ENCODE data around the gene SLC25A46.
"Not testable (repeated sequence)": the region's sequence is repeated elsewhere in the genome, so short reads cannot be mapped to it uniquely, and the experiment has no call there.

The SLC25A46 gene

DNA sequence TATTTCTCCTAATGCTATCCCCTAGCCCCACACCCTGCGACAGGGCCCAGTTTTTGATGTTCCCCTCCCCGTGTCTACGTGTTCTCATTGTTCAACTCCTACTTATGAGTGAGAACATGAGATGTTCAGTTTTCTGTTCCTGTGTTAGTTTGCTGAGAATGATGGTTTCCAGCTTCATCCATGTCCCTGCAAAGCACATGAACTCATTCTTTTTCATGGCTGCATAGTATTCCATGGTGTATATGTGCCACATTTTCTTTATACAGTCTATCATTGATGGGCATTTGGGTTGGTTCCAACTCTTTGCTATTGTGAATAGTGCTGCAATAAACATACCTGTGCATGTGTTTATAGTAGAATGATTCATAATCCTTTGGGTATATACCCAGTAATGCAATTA, 49.2 kb downstream of the SLC25A46 start:
- not testable (repeated sequence) for H3K9ac ChIP-seq (ENCODE audit: low read length); H3K4ac ChIP-seq (ENCODE audit: low read depth in 1 of 2, low read length in 2 of 2); H3K9me3 ChIP-seq (ENCODE audit: control insufficient read depth, low read length); H3K23ac ChIP-seq (ENCODE audit: low read length in 2 of 2); H3K4me3 ChIP-seq (ENCODE audit: insufficient read depth in 1 of 2, low read depth in 1 of 2, low read length in 2 of 2); H3K36me3 ChIP-seq (ENCODE audit: control insufficient read depth in 1 of 2, insufficient read depth in 2 of 2, low read depth in 1 of 2, low read length in 2 of 2); H3K14ac ChIP-seq (ENCODE audit: low read length in 2 of 2); H3K27ac ChIP-seq (ENCODE audit: low read length, poor library complexity, severe bottlenecking); H2AFZ ChIP-seq (ENCODE audit: low read depth, low read length); H2BK15ac ChIP-seq (ENCODE audit: low read depth, poor library complexity, severe bottlenecking); H3K18ac ChIP-seq (ENCODE audit: low read depth in 1 of 2, low read length in 2 of 2); H4K8ac ChIP-seq (ENCODE audit: low read length); H2BK5ac ChIP-seq (ENCODE audit: low read depth, low read length, poor library complexity, severe bottlenecking); H3K4me2 ChIP-seq (ENCODE audit: low read length, poor library complexity, severe bottlenecking); H2BK12ac ChIP-seq (ENCODE audit: low read length in 2 of 2); H2BK120ac ChIP-seq (ENCODE audit: low read depth, low read length); H3K79me1 ChIP-seq (replicated peaks; ENCODE audit: low read length, poor library complexity, severe bottlenecking); H4K91ac ChIP-seq (ENCODE audit: low read length); H3K4me1 ChIP-seq (ENCODE audit: control insufficient read depth, insufficient read depth, low read depth, low read length); H2AK5ac ChIP-seq (ENCODE audit: low read length, severe bottlenecking); DNase-seq; H3K27me3 ChIP-seq (ENCODE audit: control insufficient read depth in 1 of 2, insufficient read depth in 1 of 2, low read length in 2 of 2)
- 100% methylated on average over 1 of the region's 3 CpGs for WGBS

GRCh38 chr5:110790673-110791072, 51.9 kb downstream of the SLC25A46 start:
- no peak overlapping the region for H2AK5ac ChIP-seq (ENCODE audit: low read length, severe bottlenecking)
- peak; percentile 63 for DNase-seq
- no CpG with 5 or more reads among the region's 1 CpG for WGBS
- H3K36me3 ChIP-seq (ENCODE audit: control insufficient read depth in 1 of 2, insufficient read depth in 2 of 2, low read depth in 1 of 2, low read length in 2 of 2): no peaks in the 10 kb centered on the region
- no peak overlapping the region for H3K4me2 ChIP-seq (ENCODE audit: low read length, poor library complexity, severe bottlenecking)
- no peak overlapping the region for H3K4me3 ChIP-seq (ENCODE audit: insufficient read depth in 1 of 2, low read depth in 1 of 2, low read length in 2 of 2)
- no peak overlapping the region for H3K23ac ChIP-seq (ENCODE audit: low read length in 2 of 2)
- no peak overlapping the region for H2BK5ac ChIP-seq (ENCODE audit: low read depth, low read length, poor library complexity, severe bottlenecking)
- no peak overlapping the region for H3K9ac ChIP-seq (ENCODE audit: low read length)
- H3K9me3 ChIP-seq (ENCODE audit: control insufficient read depth, low read length): no peaks in the 10 kb centered on the region
- H2AFZ ChIP-seq (ENCODE audit: low read depth, low read length): no peak overlapping the region
- H4K8ac ChIP-seq (ENCODE audit: low read length): no peak overlapping the region
- H2BK120ac ChIP-seq (ENCODE audit: low read depth, low read length): no peak overlapping the region
- no peak overlapping the region for H3K18ac ChIP-seq (ENCODE audit: low read depth in 1 of 2, low read length in 2 of 2)
- H3K4ac ChIP-seq (ENCODE audit: low read depth in 1 of 2, low read length in 2 of 2): no peak overlapping the region
- no peaks in the 10 kb centered on the region for H3K27me3 ChIP-seq (ENCODE audit: control insufficient read depth in 1 of 2, insufficient read depth in 1 of 2, low read length in 2 of 2)
- H2BK12ac ChIP-seq (ENCODE audit: low read length in 2 of 2): no peak overlapping the region
- no peak overlapping the region for H2BK15ac ChIP-seq (ENCODE audit: low read depth, poor library complexity, severe bottlenecking)
- H3K14ac ChIP-seq (ENCODE audit: low read length in 2 of 2): no peak overlapping the region
- no peak overlapping the region for H3K27ac ChIP-seq (ENCODE audit: low read length, poor library complexity, severe bottlenecking)
- no peaks in the 10 kb centered on the region for H3K79me1 ChIP-seq (replicated peaks; ENCODE audit: low read length, poor library complexity, severe bottlenecking)
- no peaks in the 10 kb centered on the region for H3K4me1 ChIP-seq (ENCODE audit: control insufficient read depth, insufficient read depth, low read depth, low read length)
- H4K91ac ChIP-seq (ENCODE audit: low read length): no peak overlapping the region

GRCh38 chr5:110802998-110803397, 64.2 kb downstream of the SLC25A46 start:
- Histone ChIP-seq H3K27ac (ENCODE audit: low read length, poor library complexity, severe bottlenecking) (no peak overlapping the region), H3K14ac (ENCODE audit: low read length in 2 of 2) (no peak overlapping the region), H2BK5ac (ENCODE audit: low read depth, low read length, poor library complexity, severe bottlenecking) (no peak overlapping the region), H2BK12ac (ENCODE audit: low read length in 2 of 2) (no peak overlapping the region), H3K4me1 (ENCODE audit: control insufficient read depth, insufficient read depth, low read depth, low read length) (no peaks in the 10 kb centered on the region), H4K91ac (ENCODE audit: low read length) (no peak overlapping the region), H2BK120ac (ENCODE audit: low read depth, low read length) (no peak overlapping the region), H2AK5ac (ENCODE audit: low read length, severe bottlenecking) (no peak overlapping the region), H3K79me1 (replicated peaks; ENCODE audit: low read length, poor library complexity, severe bottlenecking) (no peaks in the 10 kb centered on the region), H3K4ac (ENCODE audit: low read depth in 1 of 2, low read length in 2 of 2) (no peak overlapping the region), H3K4me3 (ENCODE audit: insufficient read depth in 1 of 2, low read depth in 1 of 2, low read length in 2 of 2) (no peak overlapping the region), H3K18ac (ENCODE audit: low read depth in 1 of 2, low read length in 2 of 2) (no peak overlapping the region), H3K4me2 (ENCODE audit: low read length, poor library complexity, severe bottlenecking) (no peak overlapping the region), H3K27me3 (ENCODE audit: control insufficient read depth in 1 of 2, insufficient read depth in 1 of 2, low read length in 2 of 2) (no peaks in the 10 kb centered on the region), H3K23ac (ENCODE audit: low read length in 2 of 2) (no peak overlapping the region), H3K9me3 (ENCODE audit: control insufficient read depth, low read length) (peaks cover 28% of the 10 kb centered on the region), H2AFZ (ENCODE audit: low read depth, low read length) (no peak overlapping the region), H4K8ac (ENCODE audit: low read length) (no peak overlapping the region), H2BK15ac (ENCODE audit: low read depth, poor library complexity, severe bottlenecking) (no peak overlapping the region), H3K36me3 (ENCODE audit: control insufficient read depth in 1 of 2, insufficient read depth in 2 of 2, low read depth in 1 of 2, low read length in 2 of 2) (no peaks in the 10 kb centered on the region), H3K9ac (ENCODE audit: low read length) (no peak overlapping the region)
- DNase-seq: no peak
- no CpG with 5 or more reads among the region's 1 CpG for WGBS

GRCh38 chr5:110803467-110804326, 64.9 kb downstream of the SLC25A46 start:
- no peak overlapping the region for H3K4ac ChIP-seq (ENCODE audit: low read depth in 1 of 2, low read length in 2 of 2)

More at GRCh38 chr5:110803467-110804326, 64.9 kb downstream of the SLC25A46 start:
- H3K36me3 ChIP-seq (ENCODE audit: control insufficient read depth in 1 of 2, insufficient read depth in 2 of 2, low read depth in 1 of 2, low read length in 2 of 2): no peaks in the 10 kb centered on the region
- H2AFZ ChIP-seq (ENCODE audit: low read depth, low read length): no peak overlapping the region
- H2AK5ac ChIP-seq (ENCODE audit: low read length, severe bottlenecking): no peak overlapping the region
- no peak overlapping the region for H4K91ac ChIP-seq (ENCODE audit: low read length)
- H2BK12ac ChIP-seq (ENCODE audit: low read length in 2 of 2): no peak overlapping the region
- H2BK5ac ChIP-seq (ENCODE audit: low read depth, low read length, poor library complexity, severe bottlenecking): no peak overlapping the region
- WGBS: 64% methylated on average over 1 of the region's 1 CpG
- no peaks in the 10 kb centered on the region for H3K4me1 ChIP-seq (ENCODE audit: control insufficient read depth, insufficient read depth, low read depth, low read length)
- no peak for DNase-seq
- no peak overlapping the region for H3K4me2 ChIP-seq (ENCODE audit: low read length, poor library complexity, severe bottlenecking)
- H4K8ac ChIP-seq (ENCODE audit: low read length): no peak overlapping the region
- no peaks in the 10 kb centered on the region for H3K27me3 ChIP-seq (ENCODE audit: control insufficient read depth in 1 of 2, insufficient read depth in 1 of 2, low read length in 2 of 2)
- H3K79me1 ChIP-seq (replicated peaks; ENCODE audit: low read length, poor library complexity, severe bottlenecking): no peaks in the 10 kb centered on the region
- no peak overlapping the region for H3K23ac ChIP-seq (ENCODE audit: low read length in 2 of 2)
- H2BK120ac ChIP-seq (ENCODE audit: low read depth, low read length): no peak overlapping the region
- no peak overlapping the region for H3K18ac ChIP-seq (ENCODE audit: low read depth in 1 of 2, low read length in 2 of 2)
- H3K14ac ChIP-seq (ENCODE audit: low read length in 2 of 2): no peak overlapping the region
- H2BK15ac ChIP-seq (ENCODE audit: low read depth, poor library complexity, severe bottlenecking): no peak overlapping the region
- H3K9ac ChIP-seq (ENCODE audit: low read length): no peak overlapping the region
- H3K9me3 ChIP-seq (ENCODE audit: control insufficient read depth, low read length): peaks cover 28% of the 10 kb centered on the region
- no peak overlapping the region for H3K4me3 ChIP-seq (ENCODE audit: insufficient read depth in 1 of 2, low read depth in 1 of 2, low read length in 2 of 2)
- no peak overlapping the region for H3K27ac ChIP-seq (ENCODE audit: low read length, poor library complexity, severe bottlenecking)

All from mesenchymal stem cell (in vitro differentiated cells and primary cell).